PC-9 (cell line): ENCODE data around the gene LURAP1L. TPM values are rescaled to one million over a fixed set of nuclear protein-coding genes. Genes with fewer than 3 reads are reported as not detected.

Experiments used
- BruUV-seq: library from RNA; stranded (reverse); fragments of 400-500 nt; replicated peaks from 2 replicates; lab custom pipeline; 2021; lab: Mats Ljungman, UMichigan
- CTCF ChIA-PET: fragments of 300-600 bp; sonication (Branson Sonifier 250); formaldehyde crosslinking; loops from one replicate; lab custom pipeline; 2022; ENCODE audit warnings: antibody characterized with exemption; lab: Charles Lee
- POLR2A ChIA-PET: fragments of 300-600 bp; sonication (Branson Sonifier 250); formaldehyde crosslinking; loops from one replicate; lab custom pipeline; 2022; ENCODE audit warnings: antibody characterized with exemption; ENCODE audit not compliant: unreplicated experiment; lab: Charles Lee
- DNase-seq, 2 experiments: peaks; one replicate each; pipeline versions ENCODE4 v3.0.0 to v3.0.0-alpha.2; 2015 to 2022; ENCODE audit warnings: mixed read lengths in 1 of 2
- H2AFZ ChIP-seq: fragments of 200-600 bp; sonication (generic); 2 replicates; pipeline ENCODE4 v1.8.1; 2017; ENCODE audit warnings: antibody characterized with exemption
- H3F3A ChIP-seq: fragments of 200-600 bp; sonication (generic); 2 replicates; pipeline ENCODE4 v1.8.1; 2017; ENCODE audit warnings: antibody characterized with exemption, mild to moderate bottlenecking, low read depth; ENCODE audit not compliant: insufficient read depth
- H3K27ac ChIP-seq: fragments of 200-600 bp; sonication (generic); 2 replicates; pipeline ENCODE4 v1.6.1; 2016; ENCODE audit warnings: mixed run types
- H3K27me3 ChIP-seq: fragments of 200-600 bp; sonication (generic); 2 replicates; pipeline ENCODE4 v1.6.1; 2016; ENCODE audit warnings: low read depth, mixed run types; ENCODE audit not compliant: insufficient read depth
- H3K36me3 ChIP-seq: fragments of 200-600 bp; sonication (generic); 2 replicates; pipeline ENCODE4 v1.6.1; 2016; ENCODE audit warnings: low read depth, mixed run types
- H3K4me1 ChIP-seq: fragments of 200-600 bp; sonication (generic); replicated peaks from 2 replicates; pipeline ENCODE4 v1.6.1; 2016; ENCODE audit warnings: mixed run types; ENCODE audit not compliant: insufficient read depth
- H3K4me2 ChIP-seq: fragments of 200-600 bp; sonication (generic); 2 replicates; pipeline ENCODE4 v1.6.1; 2017; ENCODE audit warnings: mixed run types
- H3K4me3 ChIP-seq: fragments of 200-600 bp; sonication (generic); 2 replicates; pipeline ENCODE4 v1.6.1; 2016; ENCODE audit warnings: mixed run types
- H3K79me2 ChIP-seq: fragments of 200-600 bp; sonication (generic); 2 replicates; pipeline ENCODE4 v1.6.1; 2017; ENCODE audit warnings: low read depth, mixed run types
- H3K9me2 ChIP-seq: fragments of 200-600 bp; sonication (generic); 2 replicates; pipeline ENCODE4 v1.8.1; 2017; ENCODE audit warnings: mild to moderate bottlenecking; ENCODE audit not compliant: insufficient read depth
- H3K9me3 ChIP-seq: fragments of 200-600 bp; sonication (generic); 2 replicates; pipeline ENCODE4 v1.8.1; 2016; ENCODE audit warnings: low read depth; ENCODE audit not compliant: insufficient read depth
- H4K20me1 ChIP-seq: fragments of 200-600 bp; sonication (generic); 2 replicates; pipeline ENCODE4 v1.8.1; 2017; ENCODE audit not compliant: insufficient read depth
- CTCF ChIP-seq: fragments of 200-600 bp; sonication (generic); conservative IDR thresholded peaks from 2 replicates; pipeline ENCODE4 v1.6.1; 2017; ENCODE audit warnings: mixed run types, antibody characterized with exemption, mild to moderate bottlenecking, moderate library complexity
- EZH2 ChIP-seq: fragments of 200-600 bp; sonication (generic); IDR thresholded peaks from 2 replicates; pipeline ENCODE4 v1.8.0; 2017; ENCODE audit warnings: antibody characterized with exemption, low read depth
- intact Hi-C: fragments of 100-400 bp; cut with micrococcal nuclease; formaldehyde crosslinking; loops from one replicate; pipeline ENCODE4 v1.10.0; 2022; ENCODE audit not compliant: unreplicated experiment
- total RNA-seq: library from RNA; stranded (reverse); gene quantifications from 2 replicates; pipeline ENCODE4 v1.2.3, GENCODE V29; 2021

LURAP1L gene
- total RNA-seq, 1 experiment from 2014 or later: 4.1 TPM

DNA sequence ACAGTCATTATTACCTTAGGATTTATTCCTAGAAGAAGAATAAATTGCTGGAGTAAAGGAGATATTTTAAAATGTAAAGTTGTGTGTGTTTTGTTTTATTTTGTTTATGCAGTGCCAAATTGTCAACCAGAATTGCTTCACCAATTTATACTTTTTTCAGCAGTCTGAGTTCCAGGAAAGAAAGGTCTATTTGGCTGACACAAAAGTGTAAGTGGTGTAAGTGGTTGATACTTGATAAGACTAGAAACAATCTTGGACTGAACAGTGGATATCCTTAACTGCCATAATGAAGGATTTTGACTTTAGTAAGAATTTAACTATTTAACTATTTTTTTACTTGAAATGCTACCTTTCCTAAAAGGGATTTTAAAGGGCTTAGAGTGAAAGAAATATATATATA is 43.9 kb upstream of the LURAP1L start:
- H3K9me3 ChIP-seq: no peaks in the 10 kb centered on the region
- H3K36me3 ChIP-seq: no peaks in the 10 kb centered on the region
- intact Hi-C loops: no loop called here
- no peak overlapping the region for H3K27ac ChIP-seq
- H2AFZ ChIP-seq: no peak overlapping the region
- ChIA-PET POLR2A (no interaction called here), CTCF (no interaction called here)
- DNase-seq: no peak
- H3K4me2 ChIP-seq: no peak overlapping the region
- H4K20me1 ChIP-seq: no peaks in the 10 kb centered on the region
- no peaks in the 10 kb centered on the region for H3K4me1 ChIP-seq
- no peaks in the 10 kb centered on the region for H3K79me2 ChIP-seq
- H3K9me2 ChIP-seq: no peaks in the 10 kb centered on the region
- TF ChIP-seq CTCF (no peak), EZH2 (no peak)
- BruUV-seq: no TSS peak
- H3K27me3 ChIP-seq: no peaks in the 10 kb centered on the region
- H3F3A ChIP-seq: no peaks in the 10 kb centered on the region
- H3K4me3 ChIP-seq: no peak overlapping the region

DNA sequence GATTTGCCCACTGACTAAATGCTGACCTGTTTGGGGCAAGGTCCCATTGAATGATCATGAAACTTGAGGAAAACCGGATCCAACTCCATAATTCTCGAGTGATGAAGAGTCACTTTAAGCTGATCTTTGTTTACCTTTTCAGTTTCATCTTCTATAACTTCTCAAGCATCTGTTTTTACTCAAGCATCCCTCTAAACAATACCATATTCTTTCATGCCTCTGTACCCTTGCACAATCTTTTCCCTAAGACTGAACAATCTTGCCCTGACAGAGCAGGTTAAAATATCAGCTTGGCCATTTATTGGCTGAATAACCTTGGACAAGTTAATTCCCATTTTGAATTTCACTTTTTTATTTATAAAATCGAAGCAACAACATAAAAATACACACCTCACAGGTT is 41.8 kb upstream of the LURAP1L start:
- Histone ChIP-seq H3K79me2 (no peaks in the 10 kb centered on the region), H2AFZ (no peak overlapping the region), H4K20me1 (no peaks in the 10 kb centered on the region), H3K4me3 (no peak overlapping the region), H3K36me3 (no peaks in the 10 kb centered on the region), H3K9me3 (no peaks in the 10 kb centered on the region), H3K27me3 (no peaks in the 10 kb centered on the region), H3K4me1 (no peaks in the 10 kb centered on the region), H3F3A (no peaks in the 10 kb centered on the region), H3K9me2 (no peaks in the 10 kb centered on the region), H3K27ac (no peak overlapping the region), H3K4me2 (no peak overlapping the region)
- POLR2A ChIA-PET: no interaction called here
- no peak for DNase-seq
- no TSS peak for BruUV-seq
- intact Hi-C loops: no loop called here
- no peak for TF ChIP-seq EZH2
- no peak for TF ChIP-seq CTCF
- CTCF ChIA-PET: no interaction called here

- Histone ChIP-seq H3K27me3 (no peaks in the 10 kb centered on the region), H3K79me2 (no peaks in the 10 kb centered on the region), H4K20me1 (no peaks in the 10 kb centered on the region), H3K4me1 (no peaks in the 10 kb centered on the region), H3K36me3 (no peaks in the 10 kb centered on the region), H3K4me3 (no peak overlapping the region), H3K9me2 (no peaks in the 10 kb centered on the region), H3F3A (no peaks in the 10 kb centered on the region), H3K4me2 (no peak overlapping the region), H2AFZ (no peak overlapping the region), H3K9me3 (no peaks in the 10 kb centered on the region), H3K27ac (no peak overlapping the region)
- ChIA-PET CTCF (no interaction called here), POLR2A (interaction anchor here (0.6 kb wide), 1 partner anchor 409 kb away, joined by 9 read pairs; no protein-coding TSS in a partner anchor)
- BruUV-seq: no TSS peak
- no peak for DNase-seq
- intact Hi-C loops: no loop called here
- no peak for TF ChIP-seq EZH2
Observed at GRCh38 chr9:12735665-12736064, 39.2 kb upstream of the LURAP1L start.

GRCh38 chr9:12737871-12738270 is 36.9 kb upstream of the LURAP1L start:
- ChIA-PET POLR2A (interaction anchor here (0.7 kb wide), 1 partner anchor 22 kb away, joined by 7 read pairs; no protein-coding TSS in a partner anchor), CTCF (interaction anchor here (0.5 kb wide), 1 partner anchor 175 kb away, joined by 12 read pairs; no protein-coding TSS in a partner anchor)
- BruUV-seq: no TSS peak
- no peak for DNase-seq
- Histone ChIP-seq H3K79me2 (no peaks in the 10 kb centered on the region), H3K9me2 (no peaks in the 10 kb centered on the region), H4K20me1 (no peaks in the 10 kb centered on the region), H3K4me3 (no peak overlapping the region), H3K27me3 (no peaks in the 10 kb centered on the region), H3K4me2 (no peak overlapping the region), H3K27ac (no peak overlapping the region), H3K9me3 (no peaks in the 10 kb centered on the region), H2AFZ (no peak overlapping the region), H3F3A (no peaks in the 10 kb centered on the region), H3K4me1 (no peaks in the 10 kb centered on the region), H3K36me3 (no peaks in the 10 kb centered on the region)
- TF ChIP-seq EZH2: no peak
- no peak for TF ChIP-seq CTCF
- intact Hi-C loops: no loop called here
